ENCODE measurements around the gene LRCOL1. TPM values are rescaled to one million over a fixed set of nuclear protein-coding genes. Genes with fewer than 3 reads are reported as not detected.

The LRCOL1 gene
- total and polyA plus RNA-seq, 10 of the 15 experiments (the other 5 are each of a cell fraction or from before 2014, with no cell fraction given) = not detected

DNA sequence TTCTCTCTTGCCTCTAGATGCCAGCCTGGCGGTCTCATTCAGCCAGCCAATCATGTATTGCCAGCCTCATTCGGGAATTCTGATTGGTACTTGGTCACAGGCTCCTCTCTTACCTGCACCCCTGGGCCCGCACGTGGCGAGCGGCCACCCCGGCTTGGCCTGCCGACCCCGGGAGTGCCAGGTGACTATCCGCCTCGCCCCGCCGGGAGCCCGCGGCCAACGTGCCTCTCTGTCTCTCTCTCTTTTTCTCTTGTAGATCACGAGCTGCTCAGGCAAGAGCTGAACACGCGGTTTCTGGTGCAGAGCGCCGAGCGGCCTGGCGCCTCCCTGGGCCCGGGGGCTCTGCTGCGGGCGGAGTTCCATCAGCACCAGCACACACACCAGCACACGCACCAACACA, 39.3 kb downstream of the LRCOL1 start:
- Histone ChIP-seq H3K4me1 (ENCODE audit: control insufficient read depth, insufficient read depth, low read length) (no peaks in the 10 kb centered on the region), H3K9ac (ENCODE audit: control insufficient read depth, insufficient read depth, low read length) (no peak overlapping the region), H3K27ac (ENCODE audit: control insufficient read depth, insufficient read depth) (no peak overlapping the region), H3K79me2 (ENCODE audit: control insufficient read depth, insufficient read depth, low read length) (no peaks in the 10 kb centered on the region), H3K36me3 (ENCODE audit: control insufficient read depth in 2 of 2, insufficient read depth in 2 of 2, low read length in 1 of 2) (no peaks in the 10 kb centered on the region; a peak in 2 of 4 replicates), H2AFZ (ENCODE audit: control insufficient read depth, low read depth, low read length) (no peak overlapping the region), H3K4me3 (no peak overlapping the region), H3K4me2 (ENCODE audit: control insufficient read depth, insufficient read depth) (no peak overlapping the region), H3K9me3 (replicated peaks; ENCODE audit: control insufficient read depth, insufficient read depth, low read length) (no peaks in the 10 kb centered on the region), H4K20me1 (ENCODE audit: control insufficient read depth, insufficient read depth) (no peaks in the 10 kb centered on the region), H3K27me3 (replicated peaks in 1 of 2; ENCODE audit: control insufficient read depth in 2 of 2, insufficient read depth in 2 of 2, low read length in 1 of 2) (no peaks in the 10 kb centered on the region)
- ChIA-PET POLR2A (no interaction called here), SMC1A (ENCODE audit: uncharacterized antibody, unreplicated experiment) (no interaction called here), CTCF (no interaction called here), RAD21 (ENCODE audit: unreplicated experiment) (no interaction called here)
- FAIRE-seq = no peak
- in situ Hi-C loops (cut with MboI) (no loop called here), intact Hi-C loops (cut with micrococcal nuclease; ENCODE audit: unreplicated experiment) (no loop called here)
- no peak for ATAC-seq
- no TSS peak for BruUV-seq (replicated peaks)
- TF ChIP-seq EGR1 (IDR thresholded peaks at IDR 0.05; ENCODE audit: borderline replicate concordance in 1 of 2, low read depth in 2 of 2, low read length in 2 of 2) (no peak), EED (IDR thresholded peaks at IDR 0.05; ENCODE audit: low read depth) (no peak)
- TF ChIP-seq, protein P1, sequence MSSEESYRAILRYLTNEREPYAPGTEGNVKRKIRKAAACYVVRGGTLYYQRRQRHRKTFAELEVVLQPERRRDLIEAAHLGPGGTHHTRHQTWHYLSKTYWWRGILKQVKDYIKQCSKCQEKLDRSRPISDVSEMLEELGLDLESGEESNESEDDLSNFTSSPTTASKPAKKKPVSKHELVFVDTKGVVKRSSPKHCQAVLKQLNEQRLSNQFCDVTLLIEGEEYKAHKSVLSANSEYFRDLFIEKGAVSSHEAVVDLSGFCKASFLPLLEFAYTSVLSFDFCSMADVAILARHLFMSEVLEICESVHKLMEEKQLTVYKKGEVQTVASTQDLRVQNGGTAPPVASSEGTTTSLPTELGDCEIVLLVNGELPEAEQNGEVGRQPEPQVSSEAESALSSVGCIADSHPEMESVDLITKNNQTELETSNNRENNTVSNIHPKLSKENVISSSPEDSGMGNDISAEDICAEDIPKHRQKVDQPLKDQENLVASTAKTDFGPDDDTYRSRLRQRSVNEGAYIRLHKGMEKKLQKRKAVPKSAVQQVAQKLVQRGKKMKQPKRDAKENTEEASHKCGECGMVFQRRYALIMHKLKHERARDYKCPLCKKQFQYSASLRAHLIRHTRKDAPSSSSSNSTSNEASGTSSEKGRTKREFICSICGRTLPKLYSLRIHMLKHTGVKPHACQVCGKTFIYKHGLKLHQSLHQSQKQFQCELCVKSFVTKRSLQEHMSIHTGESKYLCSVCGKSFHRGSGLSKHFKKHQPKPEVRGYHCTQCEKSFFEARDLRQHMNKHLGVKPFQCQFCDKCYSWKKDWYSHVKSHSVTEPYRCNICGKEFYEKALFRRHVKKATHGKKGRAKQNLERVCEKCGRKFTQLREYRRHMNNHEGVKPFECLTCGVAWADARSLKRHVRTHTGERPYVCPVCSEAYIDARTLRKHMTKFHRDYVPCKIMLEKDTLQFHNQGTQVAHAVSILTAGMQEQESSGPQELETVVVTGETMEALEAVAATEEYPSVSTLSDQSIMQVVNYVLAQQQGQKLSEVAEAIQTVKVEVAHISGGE (CRISPR knock-in tag; IDR thresholded peaks at IDR 0.05) = no peak
- no peak for DNase-seq (ENCODE audit: low read depth, low spot score)
- WGBS (ENCODE audit: insufficient coverage, insufficient replicate concordance, low lambda C conversion rate, missing lambda C conversion rate) = 93% methylated on average over 21 of the region's 27 CpGs

DNA sequence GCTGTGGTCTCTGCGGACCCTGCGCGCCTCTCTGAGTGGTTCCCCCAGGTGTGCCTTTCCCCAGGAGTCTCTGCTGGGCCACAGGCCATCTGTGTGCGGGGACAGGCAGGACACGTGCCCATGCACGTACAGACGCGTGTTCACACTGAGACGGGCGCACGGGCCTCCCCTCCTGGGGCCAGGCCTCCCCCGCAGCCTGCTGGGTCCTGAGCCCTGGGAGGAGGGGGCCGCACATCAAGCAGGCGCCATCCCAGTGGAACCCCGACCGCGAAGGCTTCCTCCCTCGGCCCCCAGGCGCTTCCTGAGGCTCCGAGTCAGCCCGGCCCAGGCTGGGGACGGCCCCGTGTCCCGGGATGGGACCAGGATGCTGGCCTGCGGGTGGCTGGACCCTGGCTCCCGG, 39.7 kb downstream of the LRCOL1 start:
- no peaks in the 10 kb centered on the region; a peak in 2 of 4 replicates for H3K36me3 ChIP-seq (ENCODE audit: control insufficient read depth in 2 of 2, insufficient read depth in 2 of 2, low read length in 1 of 2)
- CTCF ChIA-PET = no interaction called here
- H3K27ac ChIP-seq (ENCODE audit: control insufficient read depth, insufficient read depth) = no peak overlapping the region
- H3K9me3 ChIP-seq (replicated peaks; ENCODE audit: control insufficient read depth, insufficient read depth, low read length) = no peaks in the 10 kb centered on the region
- FAIRE-seq (no peak), DNase-seq (ENCODE audit: low read depth, low spot score) (no peak), ATAC-seq (no peak)
- no peaks in the 10 kb centered on the region for H3K27me3 ChIP-seq (replicated peaks in 1 of 2; ENCODE audit: control insufficient read depth in 2 of 2, insufficient read depth in 2 of 2, low read length in 1 of 2)
- H3K4me1 ChIP-seq (ENCODE audit: control insufficient read depth, insufficient read depth, low read length) = no peaks in the 10 kb centered on the region
- RAD21 ChIA-PET (ENCODE audit: unreplicated experiment) = no interaction called here
- POLR2A ChIA-PET = no interaction called here
- no peaks in the 10 kb centered on the region for H4K20me1 ChIP-seq (ENCODE audit: control insufficient read depth, insufficient read depth)
- WGBS (ENCODE audit: insufficient coverage, insufficient replicate concordance, low lambda C conversion rate, missing lambda C conversion rate) = 96% methylated on average over 23 of the region's 26 CpGs
- no TSS peak for BruUV-seq (replicated peaks)
- no peak overlapping the region for H3K4me3 ChIP-seq
- SMC1A ChIA-PET (ENCODE audit: uncharacterized antibody, unreplicated experiment) = no interaction called here
- no peak overlapping the region for H3K9ac ChIP-seq (ENCODE audit: control insufficient read depth, insufficient read depth, low read length)
- H2AFZ ChIP-seq (ENCODE audit: control insufficient read depth, low read depth, low read length) = no peak overlapping the region
- intact Hi-C loops (cut with micrococcal nuclease; ENCODE audit: unreplicated experiment) (no loop called here), in situ Hi-C loops (cut with MboI) (no loop called here)
- no peaks in the 10 kb centered on the region for H3K79me2 ChIP-seq (ENCODE audit: control insufficient read depth, insufficient read depth, low read length)
- H3K4me2 ChIP-seq (ENCODE audit: control insufficient read depth, insufficient read depth) = no peak overlapping the region
- TF ChIP-seq TCF12 (IDR thresholded peaks at IDR 0.05; ENCODE audit: low read depth, low read length) = no peak
- no peak for TF ChIP-seq NFIC (IDR thresholded peaks at IDR 0.05; ENCODE audit: low read depth, low read length)
- TF ChIP-seq, protein P2, sequence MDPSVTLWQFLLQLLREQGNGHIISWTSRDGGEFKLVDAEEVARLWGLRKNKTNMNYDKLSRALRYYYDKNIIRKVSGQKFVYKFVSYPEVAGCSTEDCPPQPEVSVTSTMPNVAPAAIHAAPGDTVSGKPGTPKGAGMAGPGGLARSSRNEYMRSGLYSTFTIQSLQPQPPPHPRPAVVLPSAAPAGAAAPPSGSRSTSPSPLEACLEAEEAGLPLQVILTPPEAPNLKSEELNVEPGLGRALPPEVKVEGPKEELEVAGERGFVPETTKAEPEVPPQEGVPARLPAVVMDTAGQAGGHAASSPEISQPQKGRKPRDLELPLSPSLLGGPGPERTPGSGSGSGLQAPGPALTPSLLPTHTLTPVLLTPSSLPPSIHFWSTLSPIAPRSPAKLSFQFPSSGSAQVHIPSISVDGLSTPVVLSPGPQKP (IDR thresholded peaks at IDR 0.05; ENCODE audit: low read depth, low read length) = no peak
- no peak for TF ChIP-seq SUZ12 (IDR thresholded peaks at IDR 0.05; ENCODE audit: unreplicated experiment)
- no peak for TF ChIP-seq WRNIP1 (IDR thresholded peaks at IDR 0.05; ENCODE audit: borderline replicate concordance, low read depth, low read length)
- TF ChIP-seq, protein P3, sequence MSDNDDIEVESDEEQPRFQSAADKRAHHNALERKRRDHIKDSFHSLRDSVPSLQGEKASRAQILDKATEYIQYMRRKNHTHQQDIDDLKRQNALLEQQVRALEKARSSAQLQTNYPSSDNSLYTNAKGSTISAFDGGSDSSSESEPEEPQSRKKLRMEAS (IDR thresholded peaks at IDR 0.05; ENCODE audit: low read depth, low read length) = no peak
- TF ChIP-seq RAD51 (IDR thresholded peaks at IDR 0.05) = no peak
- TF ChIP-seq SUPT20H (IDR thresholded peaks at IDR 0.05; ENCODE audit: borderline replicate concordance, control insufficient read depth, low read depth, low read length) = no peak
